MCF 10A (cell line): ENCODE results near the gene MRRF. TPM values are rescaled to one million over a fixed set of nuclear protein-coding genes. Genes with fewer than 3 reads are reported as not detected.
A peak's percentile ranks its signal among the peaks of the same experiment; 100 is the strongest.

ENCODE experiments used
- BruUV-seq: library from RNA; stranded (reverse); fragments of 400-500 nt; replicated peaks from 2 replicates; lab custom pipeline; 2021; lab: Mats Ljungman, UMichigan
- CTCF ChIA-PET: fragments of 300-600 bp; sonication (Branson Sonifier 250); formaldehyde crosslinking; extraction: SDS; loops from one replicate; lab custom pipeline; 2021; ENCODE audit warnings: antibody characterized with exemption, inconsistent platforms; lab: Yijun Ruan, JAX
- POLR2A ChIA-PET: fragments of 300-600, 350-650 bp; sonication (Branson Sonifier 250); formaldehyde crosslinking; extraction: SDS; loops from one replicate; lab custom pipeline; 2020; ENCODE audit warnings: antibody characterized with exemption, inconsistent platforms; lab: Yijun Ruan, JAX
- DNase-seq: peaks from one replicate; pipeline ENCODE4 v3.0.0-alpha.2; 2018; ENCODE audit not compliant: unreplicated experiment
- H3K27ac Mint-ChIP-seq: one replicate; pipeline ENCODE4 v1.8.0; 2022; ENCODE audit warnings: mild to moderate bottlenecking, low read depth, mixed read lengths; ENCODE audit not compliant: unreplicated experiment
- H3K27me3 Mint-ChIP-seq: one replicate; pipeline ENCODE4 v1.8.0; 2022; ENCODE audit warnings: mixed read lengths; ENCODE audit not compliant: insufficient read depth, unreplicated experiment
- H3K36me3 Mint-ChIP-seq: one replicate; pipeline ENCODE4 v1.8.0; 2022; ENCODE audit warnings: mild to moderate bottlenecking, moderate library complexity, mixed read lengths; ENCODE audit not compliant: insufficient read depth, unreplicated experiment
- H3K4me1 Mint-ChIP-seq: one replicate; pipeline ENCODE4 v1.8.0; 2022; ENCODE audit warnings: mixed read lengths; ENCODE audit not compliant: insufficient read depth, unreplicated experiment
- H3K4me3 Mint-ChIP-seq: one replicate; pipeline ENCODE4 v1.8.0; 2022; ENCODE audit warnings: mild to moderate bottlenecking, moderate library complexity, mixed read lengths; ENCODE audit not compliant: unreplicated experiment
- H3K9me3 Mint-ChIP-seq: one replicate; pipeline ENCODE4 v1.8.0; 2022; ENCODE audit warnings: mixed read lengths; ENCODE audit not compliant: unreplicated experiment
- CTCF ChIP-seq: fragments of 200-600 bp; IDR thresholded peaks from one replicate; pipeline ENCODE4 v1.8.0; 2022; ENCODE audit warnings: antibody characterized with exemption, mild to moderate bottlenecking; ENCODE audit not compliant: unreplicated experiment
- intact Hi-C: fragments of 100-400 bp; cut with micrococcal nuclease; formaldehyde crosslinking; loops from 2 replicates; pipeline ENCODE4 v1.14.1; 2022
- total RNA-seq: library from RNA; stranded (reverse); gene quantifications from 2 replicates; pipeline ENCODE4 v1.2.3, GENCODE V29; 2022

The MRRF gene
- total RNA-seq, 1 experiment from 2014 or later = 90.3 TPM

- Mint-ChIP-seq H3K36me3 (no peaks in the 10 kb centered on the region), H3K27ac (no peak overlapping the region), H3K27me3 (no peaks in the 10 kb centered on the region), H3K4me1 (peaks cover 6% of the 10 kb centered on the region), H3K4me3 (no peak overlapping the region), H3K9me3 (peaks cover 7% of the 10 kb centered on the region)
- ChIA-PET CTCF (interaction anchor here (0.5 to 4.9 kb wide), 11 partner anchors 10 to 680 kb away, joined by 3 to 27 read pairs (median 4); no protein-coding TSS in a partner anchor), POLR2A (interaction anchor here (0.8 to 1.5 kb wide), 2 partner anchors 9 to 14 kb away, joined by 3 to 4 read pairs; no protein-coding TSS in a partner anchor)
- intact Hi-C loops = loop anchor here (5.0 kb wide), 1 partner anchor 84 kb away; no protein-coding TSS in a partner anchor
- BruUV-seq = no TSS peak
- TF ChIP-seq CTCF = no peak
- DNase-seq = peak; percentile 76
Measured at GRCh38 chr9:122367774-122368460, 103.2 kb downstream of the MRRF start.

DNA sequence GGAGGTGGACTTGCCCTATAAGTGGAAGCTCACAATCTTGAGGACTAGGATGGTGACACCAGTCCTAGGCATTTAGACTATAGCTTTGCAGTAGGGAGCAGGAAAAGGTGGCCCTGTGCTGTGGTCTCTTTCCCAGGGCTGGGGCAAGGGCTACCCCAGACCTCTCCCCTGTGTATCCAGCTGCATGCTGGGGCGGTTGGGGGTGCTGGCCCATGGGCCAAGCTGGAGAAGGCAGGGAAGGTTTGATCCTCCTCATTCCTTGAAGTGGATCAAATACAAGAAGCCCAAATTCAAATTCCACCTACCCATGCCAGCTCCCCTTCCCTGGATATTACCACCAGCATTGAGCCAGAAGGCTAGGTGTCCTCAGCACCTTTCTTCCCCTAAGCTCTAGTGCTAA is 104.0 kb downstream of the MRRF start:
- intact Hi-C loops = loop anchor here (5.0 kb wide), 1 partner anchor 84 kb away; no protein-coding TSS in a partner anchor
- POLR2A ChIA-PET = interaction anchor here (1.5 kb wide), 1 partner anchor 14 kb away, joined by 3 read pairs; no protein-coding TSS in a partner anchor

GRCh38 chr9:122370303-122370702 is 105.6 kb downstream of the MRRF start:
- Mint-ChIP-seq H3K9me3 (peaks cover 7% of the 10 kb centered on the region), H3K27ac (no peak overlapping the region), H3K36me3 (no peaks in the 10 kb centered on the region), H3K27me3 (no peaks in the 10 kb centered on the region), H3K4me3 (peak overlapping the region; percentile 62), H3K4me1 (peaks cover 6% of the 10 kb centered on the region)
- no peak for TF ChIP-seq CTCF
- intact Hi-C loops = no loop called here
- BruUV-seq = no TSS peak
- POLR2A ChIA-PET = interaction anchor here (1.2 kb wide), 1 partner anchor 20 kb away, joined by 3 read pairs; no protein-coding TSS in a partner anchor
- no peak for DNase-seq
- CTCF ChIA-PET = interaction anchor here (0.6 to 0.8 kb wide), 3 partner anchors 17 to 440 kb away, joined by 3 read pairs; no protein-coding TSS in a partner anchor

More for the DNA sequence above, 104.0 kb downstream of the MRRF start:
- no peaks in the 10 kb centered on the region for H3K36me3 Mint-ChIP-seq
- TF ChIP-seq CTCF = no peak
- H3K4me3 Mint-ChIP-seq = no peak overlapping the region
- H3K27ac Mint-ChIP-seq = no peak overlapping the region
- DNase-seq = no peak
- no TSS peak for BruUV-seq
- peaks cover 7% of the 10 kb centered on the region for H3K9me3 Mint-ChIP-seq
- CTCF ChIA-PET = interaction anchor here (1.0 to 4.9 kb wide), 5 partner anchors 11 to 271 kb away, joined by 3 to 27 read pairs (median 8); no protein-coding TSS in a partner anchor
- H3K4me1 Mint-ChIP-seq = peaks cover 6% of the 10 kb centered on the region
- H3K27me3 Mint-ChIP-seq = no peaks in the 10 kb centered on the region
